Superior temporal gyrus (tissue), 1 donor: Measurements from ENCODE around the gene FRAT1.

Source experiments
- DNase-seq: peaks from one replicate; pipeline ENCODE4 v3.0.0-alpha.2; 2016; ENCODE audit errors: extremely low spot score

Gene FRAT1

GRCh38 chr10:97307866-97308780 lies 10.9 kb upstream of the FRAT1 start:
- peak; percentile 4 for DNase-seq

- DNase-seq = no peak
Observed at GRCh38 chr10:97311111-97311626, 7.9 kb upstream of the FRAT1 start.

- peak; percentile 0 for DNase-seq
Observed at GRCh38 chr10:97312897-97313296, 6.2 kb upstream of the FRAT1 start.

- DNase-seq = no peak
Observed at GRCh38 chr10:97314671-97315070, 4.4 kb upstream of the FRAT1 start.

GRCh38 chr10:97319671-97320479 lies 804 bp downstream of the FRAT1 start:
- DNase-seq = peak; percentile 53

- DNase-seq = no peak
Observed at GRCh38 chr10:97320480-97321031, 1.5 kb downstream of the FRAT1 start.

- peak; percentile 80 for DNase-seq
Observed at GRCh38 chr10:97321032-97321803, 2.1 kb downstream of the FRAT1 start.

GRCh38 chr10:97321804-97322190 lies 2.7 kb downstream of the FRAT1 start:
- peak; percentile 78 for DNase-seq

- DNase-seq = no peak
Observed at GRCh38 chr10:97323501-97323900, 4.4 kb downstream of the FRAT1 start.

GRCh38 chr10:97325754-97326153 lies 6.7 kb downstream of the FRAT1 start:
- no peak for DNase-seq

GRCh38 chr10:97327348-97328294 lies 8.6 kb downstream of the FRAT1 start:
- DNase-seq = no peak

- no peak for DNase-seq
Observed at GRCh38 chr10:97328646-97329453, 9.8 kb downstream of the FRAT1 start.

- DNase-seq = no peak
Observed at GRCh38 chr10:97329766-97330165, 10.7 kb downstream of the FRAT1 start.

- DNase-seq = no peak
Observed at GRCh38 chr10:97331153-97331703, 12.2 kb downstream of the FRAT1 start.

GRCh38 chr10:97332591-97333350 lies 13.7 kb downstream of the FRAT1 start:
- peak; percentile 80 for DNase-seq

- DNase-seq = no peak
Observed at GRCh38 chr10:97333351-97333600, 14.2 kb downstream of the FRAT1 start.

- peak; percentile 20 for DNase-seq
Observed at GRCh38 chr10:97333601-97334369, 14.7 kb downstream of the FRAT1 start.
